Astrocyte of the cerebellum (primary cell): Measurements from ENCODE around the gene CDC42BPB.

Source experiments
- DNase-seq: peaks from one replicate; pipeline ENCODE4 v3.0.0-alpha.2; 2011; ENCODE audit warnings: low read depth
- H3K4me3 ChIP-seq: 2 replicates; pipeline ENCODE4 v1.5.1; 2011; ENCODE audit warnings: mild to moderate bottlenecking, low read depth, low read length, moderate library complexity
- in situ Hi-C: cut with HindIII; loops from 2 replicates; pipeline ENCODE4 v1.10.0; 2017; ENCODE audit warnings: low sequenced_read_pairs
- TF ChIP-seq, protein P1 (sequence below): IDR thresholded peaks from 2 replicates; pipeline ENCODE4 v1.5.1; 2012; ENCODE audit warnings: low read length, low read depth, moderate library complexity, mild to moderate bottlenecking; ENCODE audit errors: missing control alignments

CDC42BPB gene

GRCh38 chr14:102969060-102969791, 88.1 kb downstream of the CDC42BPB start:
- in situ Hi-C loops: no loop called here
- TF ChIP-seq, protein P1, sequence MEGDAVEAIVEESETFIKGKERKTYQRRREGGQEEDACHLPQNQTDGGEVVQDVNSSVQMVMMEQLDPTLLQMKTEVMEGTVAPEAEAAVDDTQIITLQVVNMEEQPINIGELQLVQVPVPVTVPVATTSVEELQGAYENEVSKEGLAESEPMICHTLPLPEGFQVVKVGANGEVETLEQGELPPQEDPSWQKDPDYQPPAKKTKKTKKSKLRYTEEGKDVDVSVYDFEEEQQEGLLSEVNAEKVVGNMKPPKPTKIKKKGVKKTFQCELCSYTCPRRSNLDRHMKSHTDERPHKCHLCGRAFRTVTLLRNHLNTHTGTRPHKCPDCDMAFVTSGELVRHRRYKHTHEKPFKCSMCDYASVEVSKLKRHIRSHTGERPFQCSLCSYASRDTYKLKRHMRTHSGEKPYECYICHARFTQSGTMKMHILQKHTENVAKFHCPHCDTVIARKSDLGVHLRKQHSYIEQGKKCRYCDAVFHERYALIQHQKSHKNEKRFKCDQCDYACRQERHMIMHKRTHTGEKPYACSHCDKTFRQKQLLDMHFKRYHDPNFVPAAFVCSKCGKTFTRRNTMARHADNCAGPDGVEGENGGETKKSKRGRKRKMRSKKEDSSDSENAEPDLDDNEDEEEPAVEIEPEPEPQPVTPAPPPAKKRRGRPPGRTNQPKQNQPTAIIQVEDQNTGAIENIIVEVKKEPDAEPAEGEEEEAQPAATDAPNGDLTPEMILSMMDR: no peak
- DNase-seq: no peak
- no peak overlapping the region for H3K4me3 ChIP-seq

DNA sequence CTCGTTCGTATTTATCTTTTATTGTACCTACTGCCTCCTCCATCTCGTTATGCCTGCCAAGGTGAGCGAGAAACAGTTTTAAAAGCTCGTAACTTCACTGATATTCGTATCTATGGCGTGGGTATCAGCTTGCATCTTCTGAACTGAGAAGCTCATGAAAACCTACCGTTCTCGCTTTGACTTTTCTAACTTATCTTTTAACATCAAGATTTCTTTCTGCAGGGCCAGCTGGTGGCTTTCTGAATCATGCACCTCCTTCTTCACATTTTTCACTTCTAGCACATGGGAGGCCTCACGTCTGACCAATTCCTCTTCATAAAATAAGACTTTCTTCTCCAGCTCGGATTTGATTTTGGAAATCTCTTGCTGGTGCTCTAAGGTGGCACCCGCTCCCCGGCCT, 89.0 kb downstream of the CDC42BPB start:
- no peak for DNase-seq
- no peak overlapping the region for H3K4me3 ChIP-seq
- in situ Hi-C loops: no loop called here
- TF ChIP-seq, protein P1: no peak

- no peak overlapping the region for H3K4me3 ChIP-seq
- no peak for DNase-seq
- in situ Hi-C loops: no loop called here
- TF ChIP-seq, protein P1: no peak
These were observed 89.9 kb downstream of the CDC42BPB start for GRCh38 chr14:102967506-102967795.

- no peak for DNase-seq
- in situ Hi-C loops: no loop called here
- TF ChIP-seq, protein P1: no peak
- no peak overlapping the region for H3K4me3 ChIP-seq
These were observed 90.5 kb downstream of the CDC42BPB start for GRCh38 chr14:102966681-102967505.

GRCh38 chr14:102965971-102966655, 91.2 kb downstream of the CDC42BPB start:
- no peak for DNase-seq
- no peak overlapping the region for H3K4me3 ChIP-seq
- in situ Hi-C loops: no loop called here
- TF ChIP-seq, protein P1: no peak

DNA sequence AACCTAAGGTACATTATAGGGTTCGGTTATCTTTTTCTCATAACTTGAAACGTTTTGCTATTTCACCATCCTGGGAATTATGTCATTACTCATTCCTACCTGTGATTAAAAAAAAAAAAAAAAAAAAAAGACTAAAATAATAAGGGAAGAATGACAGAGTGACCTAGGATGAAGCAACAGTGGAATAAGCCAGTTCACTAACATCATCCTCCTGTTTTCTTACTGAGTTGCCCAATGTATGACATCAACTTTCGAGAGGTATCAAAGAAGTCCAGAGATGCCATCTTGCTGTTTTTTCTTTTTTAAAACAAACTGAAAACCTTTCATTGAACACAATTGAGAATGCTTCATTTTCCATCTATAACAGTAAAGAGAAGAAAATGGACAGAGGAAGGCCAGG, 92.1 kb downstream of the CDC42BPB start:
- TF ChIP-seq, protein P1: no peak
- in situ Hi-C loops: no loop called here
- DNase-seq: no peak
- H3K4me3 ChIP-seq: no peak overlapping the region
